GM12878 (cell line): ENCODE measurements around the gene DCDC2C. TPM values are rescaled to one million over a fixed set of nuclear protein-coding genes. Genes with fewer than 3 reads are reported as not detected.

Experiments
- ATAC-seq: fragments of 200-7000 bp; cut with Tn5 transposase; 3 replicates; pipeline ENCODE4 v1.9.1; 2020; ENCODE audit warnings: mild to moderate bottlenecking, moderate library complexity
- BruUV-seq: library from RNA; stranded (reverse); fragments of 400-500 nt; replicated peaks from 2 replicates; lab custom pipeline; 2021; lab: Mats Ljungman, UMichigan
- CTCF ChIA-PET: fragments of 300-600 bp; sonication (Branson Sonifier 250); formaldehyde crosslinking; extraction: SDS; loops from one replicate; lab custom pipeline; 2021; ENCODE audit warnings: inconsistent platforms; lab: Yijun Ruan, JAX
- POLR2A ChIA-PET: fragments of 350-600 bp; formaldehyde crosslinking; extraction: SDS; loops from one replicate; lab custom pipeline; 2021; ENCODE audit warnings: inconsistent platforms; lab: Charles Lee
- RAD21 ChIA-PET: fragments of 300-600 bp; sonication (Branson Sonifier 250); formaldehyde crosslinking; loops from one replicate; lab custom pipeline; 2023; ENCODE audit warnings: antibody characterized with exemption; ENCODE audit not compliant: unreplicated experiment; lab: Charles Lee
- SMC1A ChIA-PET: fragments of 300-600 bp; sonication (Branson Sonifier 250); formaldehyde crosslinking; loops from one replicate; lab custom pipeline; 2023; ENCODE audit not compliant: unreplicated experiment, uncharacterized antibody; lab: Charles Lee
- DNase-seq: peaks from one replicate; pipeline ENCODE4 v3.0.0-alpha.2; 2011; ENCODE audit warnings: low read depth, low spot score
- FAIRE-seq: peaks from 3 replicates; lab custom pipeline; 2011; peaks lifted over from hg19 to GRCh38; lab: Jason Lieb, UNC
- H2AFZ ChIP-seq: 2 replicates; pipeline ENCODE4 v1.6.0; 2011; ENCODE audit warnings: low read depth, low read length, control low read depth; ENCODE audit not compliant: control insufficient read depth
- H3K27ac ChIP-seq: 2 replicates; pipeline ENCODE4 v1.5.1; 2011; ENCODE audit warnings: control low read depth; ENCODE audit not compliant: control insufficient read depth, insufficient read depth
- H3K27me3 ChIP-seq, 2 experiments: replicated peaks in 1 of 2; 2 replicates each; pipeline versions ENCODE4 v1.6.0 to v1.6.1; 2011; ENCODE audit warnings: low read length in 1 of 2; ENCODE audit not compliant: control insufficient read depth in 2 of 2, insufficient read depth in 2 of 2
- H3K36me3 ChIP-seq, 2 experiments: 2 replicates each; pipeline ENCODE4 v1.5.1; 2011; ENCODE audit warnings: low read length in 1 of 2; ENCODE audit not compliant: control insufficient read depth in 2 of 2, insufficient read depth in 2 of 2
- H3K4me1 ChIP-seq: 2 replicates; pipeline ENCODE4 v1.6.1; 2011; ENCODE audit warnings: mild to moderate bottlenecking, low read length, moderate library complexity, mixed read lengths; ENCODE audit not compliant: control insufficient read depth, insufficient read depth
- H3K4me2 ChIP-seq: 2 replicates; pipeline ENCODE4 v1.6.0; 2011; ENCODE audit warnings: control low read depth; ENCODE audit not compliant: control insufficient read depth, insufficient read depth
- H3K4me3 ChIP-seq: fragments of 200-600 bp; sonication (generic); 2 replicates; pipeline ENCODE4 v1.5.1; 2016
- H3K79me2 ChIP-seq: 2 replicates; pipeline ENCODE4 v1.6.0; 2011; ENCODE audit warnings: low read length; ENCODE audit not compliant: control insufficient read depth, insufficient read depth
- H3K9ac ChIP-seq: 2 replicates; pipeline ENCODE4 v1.8.0; 2011; ENCODE audit warnings: low read length, control low read depth, mixed read lengths; ENCODE audit not compliant: control insufficient read depth, insufficient read depth
- H3K9me3 ChIP-seq: replicated peaks from 3 replicates; pipeline ENCODE4 v1.5.1; 2011; ENCODE audit warnings: mild to moderate bottlenecking, low read length; ENCODE audit not compliant: control insufficient read depth, insufficient read depth
- H4K20me1 ChIP-seq: 2 replicates; pipeline ENCODE4 v1.6.0; 2011; ENCODE audit not compliant: control insufficient read depth, insufficient read depth
- ATF7 ChIP-seq: fragments of 450-650 bp; IDR thresholded peaks from 2 replicates; pipeline ENCODE4 v1.6.1; 2016; ENCODE audit warnings: low read depth, mild to moderate bottlenecking
- BRCA1 ChIP-seq: IDR thresholded peaks from 2 replicates; pipeline ENCODE4 v1.6.1; 2011; ENCODE audit warnings: low read depth, low read length, improper control_type of control experiment
- E2F4 ChIP-seq: IDR thresholded peaks from 2 replicates; pipeline ENCODE4 v1.6.1; 2012; ENCODE audit warnings: low read depth, low read length, improper control_type of control experiment
- E2F8 ChIP-seq: fragments of 450-650 bp; IDR thresholded peaks from 2 replicates; pipeline ENCODE4 v1.6.1; 2018; ENCODE audit warnings: mild to moderate bottlenecking, low read depth, moderate library complexity; ENCODE audit not compliant: partially characterized antibody
- ESRRA ChIP-seq: IDR thresholded peaks from 2 replicates; pipeline ENCODE4 v1.6.1; 2012; ENCODE audit warnings: mild to moderate bottlenecking, low read length, improper control_type of control experiment
- GABPA ChIP-seq: IDR thresholded peaks from 2 replicates; pipeline ENCODE4 v1.6.1; 2014; ENCODE audit warnings: antibody characterized with exemption, low read depth, mild to moderate bottlenecking, inconsistent platforms
- JUND ChIP-seq: IDR thresholded peaks from 2 replicates; pipeline ENCODE4 v1.6.1; 2012; ENCODE audit warnings: low read depth, mild to moderate bottlenecking, low read length, improper control_type of control experiment, moderate library complexity
- KAT2A ChIP-seq: conservative IDR thresholded peaks from 2 replicates; pipeline ENCODE4 v1.6.1; 2011; ENCODE audit warnings: low read depth, low read length; ENCODE audit not compliant: control insufficient read depth
- MXI1 ChIP-seq: fragments of 150-350 bp; IDR thresholded peaks from 2 replicates; pipeline ENCODE4 v1.6.1; 2011; ENCODE audit warnings: low read depth, mild to moderate bottlenecking, inconsistent platforms, low read length, improper control_type of control experiment
- NFXL1 ChIP-seq: fragments of 450-650 bp; IDR thresholded peaks from 2 replicates; pipeline ENCODE4 v1.6.1; 2017; ENCODE audit warnings: antibody characterized with exemption, mild to moderate bottlenecking, borderline replicate concordance
- POLR2AphosphoS5 ChIP-seq: IDR thresholded peaks from 2 replicates; pipeline ENCODE4 v1.6.1; 2011; ENCODE audit warnings: mild to moderate bottlenecking, low read length, inconsistent platforms
- RAD21 ChIP-seq: IDR thresholded peaks from 2 replicates; pipeline ENCODE4 v1.6.1; 2011; ENCODE audit warnings: mild to moderate bottlenecking, low read depth, low read length, moderate library complexity; ENCODE audit not compliant: insufficient read depth
- SIN3A ChIP-seq: IDR thresholded peaks from 2 replicates; pipeline ENCODE4 v1.6.1; 2012; ENCODE audit warnings: low read depth, low read length, improper control_type of control experiment
- SMARCA5 ChIP-seq: fragments of 450-650 bp; IDR thresholded peaks from 2 replicates; pipeline ENCODE4 v1.6.1; 2017; ENCODE audit warnings: mild to moderate bottlenecking
- SRF ChIP-seq, 2 experiments: IDR thresholded peaks; 2 replicates each; pipeline ENCODE4 v1.6.1; 2011; ENCODE audit warnings: low read depth in 2 of 2, low read length in 2 of 2, mild to moderate bottlenecking in 1 of 2, moderate library complexity in 1 of 2
- TCF7 ChIP-seq: IDR thresholded peaks from 2 replicates; pipeline ENCODE4 v1.6.1; 2014; ENCODE audit warnings: antibody characterized with exemption, borderline replicate concordance
- ZNF274 ChIP-seq: IDR thresholded peaks from one replicate; pipeline ENCODE4 v1.8.0; 2011; ENCODE audit not compliant: insufficient read length, insufficient read depth
- WGBS: methylation state at CpG from one replicate; pipeline ENCODE4 v1.1.6; 2016; ENCODE audit warnings: low lambda C conversion rate; ENCODE audit not compliant: insufficient replicate concordance, insufficient coverage; ENCODE audit errors: missing lambda C conversion rate; 5-methylcytosine and 5-hydroxymethylcytosine counted together
- in situ Hi-C: fragments of 300-500 bp; cut with MboI; formaldehyde crosslinking; loops from 9 replicates; pipeline ENCODE4 v1.14.3; 2018; ENCODE audit warnings: mixed read lengths
- intact Hi-C: fragments of 100-400 bp; cut with micrococcal nuclease; formaldehyde crosslinking; loops from one replicate; pipeline ENCODE4 v1.14.2; 2022; ENCODE audit not compliant: unreplicated experiment
- polyA plus RNA-seq, 11 experiments: library from polyadenylated mRNA; depleted of rRNA in 4 of 11; unstranded in 6 of 11; stranded (reverse) in 5 of 11; fragments of >200 nt; fragmentation: Nextera tagmentation in 4 of 11; fragmentation: Illumina TruSeq in 1 of 11; extraction: Ambion mirVana in 4 of 11; extraction: Trizol in 1 of 11; gene quantifications; 1 replicate in 1 of 11; 2 replicates in 10 of 11; pipeline versions ENCODE4 v1.2.1 to v1.2.3, GENCODE V29; 2011 to 2016; ENCODE audit warnings: inconsistent platforms in 2 of 11, missing spikeins in 2 of 11, low read depth in 1 of 11
- total RNA-seq, 4 experiments: library from RNA; depleted of rRNA in 3 of 4; stranded (reverse); fragments of >200 nt in 3 of 4; fragmentation: Illumina TruSeq in 1 of 4; extraction: Trizol in 1 of 4; gene quantifications; 2 replicates each; pipeline versions ENCODE4 v1.2.1 to v1.2.3, GENCODE V29; 2013 to 2021

Gene DCDC2C
- total and polyA plus RNA-seq, 10 of the 15 experiments (the other 5 are each of a cell fraction or from before 2014, with no cell fraction given) = not detected

GRCh38 chr2:3730646-3731045 is 27.3 kb downstream of the DCDC2C start:
- intact Hi-C loops (no loop called here), in situ Hi-C loops (no loop called here)
- no peak for TF ChIP-seq BRCA1
- TF ChIP-seq ESRRA = no peak
- no peak for TF ChIP-seq TCF7
- TF ChIP-seq GABPA = no peak
- TF ChIP-seq POLR2AphosphoS5 = no peak
- TF ChIP-seq JUND = no peak
- H3K4me1 ChIP-seq = no peaks in the 10 kb centered on the region
- H3K4me2 ChIP-seq = no peak overlapping the region
- ATAC-seq (no peak), FAIRE-seq (no peak), DNase-seq (no peak)
- ChIA-PET SMC1A (interaction anchor here (1.9 kb wide), 1 partner anchor 50 kb away, joined by 4 read pairs; no protein-coding TSS in a partner anchor), RAD21 (no interaction called here), POLR2A (no interaction called here), CTCF (interaction anchor here (3.5 to 4.5 kb wide), 2 partner anchors 50 to 96 kb away, joined by 43 to 51 read pairs; no protein-coding TSS in a partner anchor)
- no peaks in the 10 kb centered on the region for H3K79me2 ChIP-seq
- no peaks in the 10 kb centered on the region for H3K36me3 ChIP-seq
- no peaks in the 10 kb centered on the region for H4K20me1 ChIP-seq
- 22% methylated on average over 8 of the region's 8 CpGs for WGBS
- no peak overlapping the region for H3K9ac ChIP-seq
- H3K9me3 ChIP-seq = no peaks in the 10 kb centered on the region
- H3K27me3 ChIP-seq = no peaks in the 10 kb centered on the region; a peak in 2 of 4 replicates
- H2AFZ ChIP-seq = no peak overlapping the region
- no peak overlapping the region for H3K27ac ChIP-seq
- BruUV-seq = no TSS peak
- H3K4me3 ChIP-seq = no peak overlapping the region

- no peak overlapping the region for H3K4me3 ChIP-seq
- no peak overlapping the region for H3K4me2 ChIP-seq
- DNase-seq (no peak), FAIRE-seq (no peak), ATAC-seq (no peak)
- no peaks in the 10 kb centered on the region for H3K4me1 ChIP-seq
- no TSS peak for BruUV-seq
- ChIA-PET POLR2A (no interaction called here), RAD21 (no interaction called here), SMC1A (no interaction called here), CTCF (no interaction called here)
- 43% methylated on average over 7 of the region's 7 CpGs for WGBS
- H3K9me3 ChIP-seq = no peaks in the 10 kb centered on the region
- intact Hi-C loops (no loop called here), in situ Hi-C loops (no loop called here)
- no peak overlapping the region for H2AFZ ChIP-seq
- no peak overlapping the region for H3K9ac ChIP-seq
- H3K79me2 ChIP-seq = no peaks in the 10 kb centered on the region
- H3K36me3 ChIP-seq = no peaks in the 10 kb centered on the region
- no peaks in the 10 kb centered on the region for H4K20me1 ChIP-seq
- H3K27ac ChIP-seq = no peak overlapping the region
- H3K27me3 ChIP-seq = no peaks in the 10 kb centered on the region; a peak in 2 of 4 replicates
- TF ChIP-seq NFXL1 (no peak), SMARCA5 (no peak), SIN3A (no peak), RAD21 (no peak), E2F8 (no peak), MXI1 (no peak), KAT2A (no peak), ATF7 (no peak), TCF7 (no peak), SRF (IDR thresholded peaks at IDR 0.05; ENCODE audit: low read depth in 2 of 2, low read length in 2 of 2) (no peak), ZNF274 (no peak), E2F4 (no peak)
Observed at GRCh38 chr2:3731829-3732228, 28.5 kb downstream of the DCDC2C start.
